Iris pigment epithelial cell (primary cell): ENCODE data around the gene FDXR.

Experiments used
- DNase-seq: peaks from one replicate; pipeline ENCODE4 v3.0.0-alpha.2; 2011; ENCODE audit warnings: low read depth

Gene FDXR

GRCh38 chr17:74857191-74857590, 15.6 kb downstream of the FDXR start:
- DNase-seq = no peak

GRCh38 chr17:74856112-74856511, 16.7 kb downstream of the FDXR start:
- no peak for DNase-seq

- DNase-seq = no peak
These were observed 17.5 kb downstream of the FDXR start for GRCh38 chr17:74855323-74855722.

- DNase-seq = no peak
These were observed 18.0 kb downstream of the FDXR start for GRCh38 chr17:74854792-74855191.

- no peak for DNase-seq
These were observed 19.1 kb downstream of the FDXR start for GRCh38 chr17:74853669-74854068.

GRCh38 chr17:74853048-74853397, 19.8 kb downstream of the FDXR start:
- no peak for DNase-seq

GRCh38 chr17:74852237-74853047, 20.4 kb downstream of the FDXR start:
- peak; percentile 27 for DNase-seq

GRCh38 chr17:74851612-74852236, 21.1 kb downstream of the FDXR start:
- DNase-seq = no peak

GRCh38 chr17:74850914-74851313, 21.9 kb downstream of the FDXR start:
- no peak for DNase-seq

GRCh38 chr17:74850310-74850709, 22.5 kb downstream of the FDXR start:
- DNase-seq = no peak

- DNase-seq = no peak
These were observed 24.0 kb downstream of the FDXR start for GRCh38 chr17:74848656-74849399.

- no peak for DNase-seq
These were observed 26.2 kb downstream of the FDXR start for GRCh38 chr17:74846621-74847020.

- no peak for DNase-seq
These were observed 29.5 kb downstream of the FDXR start for GRCh38 chr17:74843352-74843627.

GRCh38 chr17:74842599-74843351, 30.0 kb downstream of the FDXR start:
- DNase-seq = peak; percentile 55

- no peak for DNase-seq
These were observed 30.6 kb downstream of the FDXR start for GRCh38 chr17:74842146-74842598.

- DNase-seq = peak; percentile 34
These were observed 31.7 kb downstream of the FDXR start for GRCh38 chr17:74840989-74841666.

GRCh38 chr17:74839990-74840852, 32.6 kb downstream of the FDXR start:
- no peak for DNase-seq

- DNase-seq = no peak
These were observed 34.5 kb downstream of the FDXR start for GRCh38 chr17:74838274-74838673.

- no peak for DNase-seq
These were observed 35.9 kb downstream of the FDXR start for GRCh38 chr17:74836691-74837467.

- DNase-seq = no peak
These were observed 36.6 kb downstream of the FDXR start for GRCh38 chr17:74836191-74836590.
